Subcutaneous adipose tissue (tissue), 4 donors: Measurements from ENCODE around the gene CCDC149. TPM values are rescaled to one million over a fixed set of nuclear protein-coding genes. Genes with fewer than 3 reads are reported as not detected.

Source experiments
- total RNA-seq, 4 donors: library from RNA; depleted of rRNA; stranded (reverse); fragments of >200 nt; gene quantifications; one replicate each; pipeline ENCODE4 v1.1.0, GENCODE V29; 2016
- TF ChIP-seq, protein P1 (sequence below): fragments of 450-650 bp; IDR thresholded peaks from one replicate; pipeline ENCODE4 v1.5.1; 2016; ENCODE audit warnings: low read depth, mild to moderate bottlenecking, control low read depth, antibody characterized with exemption, moderate library complexity

The CCDC149 gene
- total RNA-seq, 4 donors from 2014 or later = 15.5 to 20.3 (median 18.0) TPM

DNA sequence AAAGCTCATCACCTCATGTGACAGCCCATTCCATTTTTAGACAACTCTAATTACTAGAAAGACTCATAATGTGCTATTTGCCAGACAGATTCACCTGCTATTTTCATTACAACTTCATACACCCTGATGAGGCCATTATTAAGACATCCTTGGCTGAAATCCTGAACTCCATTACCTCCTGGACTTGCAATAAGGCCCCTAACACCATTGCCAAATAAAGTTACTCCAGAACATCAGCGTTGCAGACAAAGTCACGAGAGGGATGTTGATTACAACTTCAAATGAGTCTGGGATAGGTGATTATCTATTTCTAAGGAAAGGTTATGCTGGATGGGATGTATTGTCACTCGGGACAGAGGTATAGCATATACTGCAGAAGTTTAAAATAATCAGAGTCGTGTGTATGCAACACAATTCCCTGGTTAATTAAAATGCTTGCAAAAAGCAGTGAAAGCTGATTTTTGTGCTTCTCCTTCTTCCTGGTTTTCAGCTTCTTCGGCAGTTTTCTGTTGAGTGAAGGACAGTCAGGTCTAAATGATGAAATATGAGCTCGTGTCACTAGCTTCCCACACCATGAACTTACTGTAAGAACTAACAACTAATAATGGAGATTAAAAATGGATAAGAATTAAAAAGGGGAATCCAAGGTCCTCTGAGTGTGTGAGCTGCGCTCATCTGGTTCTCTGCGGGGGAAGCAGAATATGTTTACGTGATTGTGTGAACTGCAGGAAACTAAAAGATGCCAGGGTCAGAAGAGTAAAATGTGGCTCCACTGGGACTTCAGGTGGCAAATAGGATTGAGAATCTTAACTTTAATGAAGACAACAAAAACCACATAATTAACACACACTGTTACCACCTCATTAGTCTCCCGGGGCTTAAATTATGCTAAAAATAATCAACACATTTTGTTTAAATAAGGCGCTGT lies 135.0 kb downstream of the CCDC149 start:
- TF ChIP-seq, protein P1, sequence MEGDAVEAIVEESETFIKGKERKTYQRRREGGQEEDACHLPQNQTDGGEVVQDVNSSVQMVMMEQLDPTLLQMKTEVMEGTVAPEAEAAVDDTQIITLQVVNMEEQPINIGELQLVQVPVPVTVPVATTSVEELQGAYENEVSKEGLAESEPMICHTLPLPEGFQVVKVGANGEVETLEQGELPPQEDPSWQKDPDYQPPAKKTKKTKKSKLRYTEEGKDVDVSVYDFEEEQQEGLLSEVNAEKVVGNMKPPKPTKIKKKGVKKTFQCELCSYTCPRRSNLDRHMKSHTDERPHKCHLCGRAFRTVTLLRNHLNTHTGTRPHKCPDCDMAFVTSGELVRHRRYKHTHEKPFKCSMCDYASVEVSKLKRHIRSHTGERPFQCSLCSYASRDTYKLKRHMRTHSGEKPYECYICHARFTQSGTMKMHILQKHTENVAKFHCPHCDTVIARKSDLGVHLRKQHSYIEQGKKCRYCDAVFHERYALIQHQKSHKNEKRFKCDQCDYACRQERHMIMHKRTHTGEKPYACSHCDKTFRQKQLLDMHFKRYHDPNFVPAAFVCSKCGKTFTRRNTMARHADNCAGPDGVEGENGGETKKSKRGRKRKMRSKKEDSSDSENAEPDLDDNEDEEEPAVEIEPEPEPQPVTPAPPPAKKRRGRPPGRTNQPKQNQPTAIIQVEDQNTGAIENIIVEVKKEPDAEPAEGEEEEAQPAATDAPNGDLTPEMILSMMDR = no peak

DNA sequence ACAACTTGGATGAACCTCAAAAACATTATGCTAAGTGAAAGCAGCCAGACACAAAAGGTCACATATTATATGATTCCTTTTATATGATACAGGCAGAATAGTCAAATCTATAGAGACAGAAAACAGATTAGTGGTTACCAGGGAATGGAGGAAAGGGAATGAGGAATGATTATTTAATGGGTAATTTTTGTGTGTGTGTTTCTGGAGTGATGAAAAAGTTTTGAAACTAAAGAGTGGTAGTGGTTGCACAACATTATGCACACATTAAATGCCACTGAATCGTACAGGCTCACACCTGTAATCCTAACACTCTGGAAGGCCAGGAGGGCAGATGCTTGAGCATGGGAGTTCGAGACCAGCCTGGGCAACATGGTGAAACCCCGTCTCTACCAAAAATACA lies 137.1 kb downstream of the CCDC149 start:
- TF ChIP-seq, protein P1 = no peak

DNA sequence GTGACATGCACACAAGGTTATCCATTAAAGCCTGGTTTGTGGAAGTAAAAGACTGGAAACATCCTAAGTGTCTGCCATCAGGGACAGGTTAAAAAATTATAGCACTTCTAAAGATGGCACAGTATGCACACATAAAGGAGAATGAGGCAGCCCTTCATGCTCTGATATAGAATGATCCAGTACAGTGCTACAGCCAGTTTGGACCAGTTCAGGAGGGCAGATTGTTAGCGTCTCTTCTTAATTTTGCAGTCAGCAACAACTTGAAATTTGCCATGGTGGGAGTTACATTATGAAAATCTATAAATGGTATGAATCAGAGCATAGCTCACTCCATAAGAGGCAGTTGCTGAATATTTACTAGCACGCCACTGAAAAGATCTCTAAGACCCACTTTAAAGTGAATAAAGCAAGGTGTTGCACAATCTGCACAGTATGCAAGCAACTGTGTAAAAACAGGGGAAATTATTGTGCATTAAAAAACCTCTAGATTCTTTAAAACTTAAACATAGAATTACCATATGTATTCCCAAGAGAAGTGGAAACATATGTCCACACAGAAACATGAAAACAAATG lies 137.7 kb downstream of the CCDC149 start:
- TF ChIP-seq, protein P1 = no peak

DNA sequence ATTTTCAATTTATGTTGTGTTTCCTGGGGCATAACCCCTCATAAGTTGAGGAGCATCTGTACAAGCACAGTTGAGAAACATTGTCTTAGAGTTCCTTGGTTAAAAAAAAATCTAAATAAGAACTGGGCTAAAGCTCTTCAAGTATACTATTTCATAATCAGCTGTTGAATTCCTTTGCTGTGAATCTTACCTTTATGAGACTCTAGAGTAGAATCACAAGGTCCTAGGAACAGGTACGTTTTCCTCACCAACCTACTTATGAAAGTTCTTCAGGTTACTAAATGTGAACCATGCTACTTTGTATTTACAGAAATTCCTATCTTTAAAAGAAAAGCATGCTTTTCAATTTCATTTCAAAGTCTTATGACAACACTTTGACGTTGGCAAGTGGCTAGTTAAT lies 138.4 kb downstream of the CCDC149 start:
- TF ChIP-seq, protein P1 = no peak

DNA sequence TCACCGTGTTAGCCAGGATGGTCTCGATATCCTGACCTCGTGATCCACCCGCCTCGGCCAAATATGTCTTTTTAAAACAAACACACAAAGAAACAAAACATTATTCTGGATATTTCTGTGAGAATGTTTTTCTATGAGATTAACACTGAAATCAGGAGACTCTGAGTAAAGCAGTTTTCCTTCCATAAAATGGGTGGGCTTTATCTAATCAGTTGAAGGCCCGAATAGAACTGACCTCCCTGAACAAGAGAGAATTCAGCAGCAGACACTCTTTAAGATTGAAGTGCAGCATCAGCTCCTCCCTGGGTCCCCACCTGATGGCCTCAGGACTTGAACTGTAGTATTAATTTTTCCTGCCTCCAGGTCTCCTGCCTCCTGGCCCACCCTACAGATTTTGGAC lies 139.9 kb downstream of the CCDC149 start:
- TF ChIP-seq, protein P1 = no peak

DNA sequence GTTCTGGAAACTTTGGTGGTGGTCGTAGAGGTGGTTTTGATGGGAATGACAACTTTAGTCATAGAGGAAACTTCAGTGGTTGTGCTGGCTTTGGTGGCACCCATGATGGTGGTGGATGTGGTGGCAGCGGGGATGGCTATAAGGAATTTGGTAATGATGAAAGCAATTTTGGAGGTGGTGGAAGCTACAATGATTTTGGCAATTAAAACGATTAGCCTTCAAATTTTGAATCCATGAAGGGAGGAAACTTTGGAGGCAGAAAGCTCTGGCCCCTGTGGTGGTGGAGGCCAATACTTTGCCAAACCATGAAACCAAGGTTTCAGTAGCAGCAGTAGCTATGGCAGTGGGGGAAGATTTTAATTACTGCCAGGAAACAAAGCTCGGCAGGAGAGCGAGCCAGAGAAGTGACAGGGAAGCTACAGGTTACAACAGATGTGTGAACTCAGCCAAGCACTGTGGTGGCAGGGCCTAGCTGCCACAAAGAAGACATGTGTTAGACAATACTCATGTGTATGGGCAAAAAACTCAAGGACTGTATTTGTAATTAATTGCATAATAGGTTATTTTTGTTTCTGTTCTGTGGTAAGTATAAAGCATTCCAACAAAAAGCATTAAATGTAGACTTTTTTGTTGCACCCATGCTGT lies 140.7 kb downstream of the CCDC149 start:
- TF ChIP-seq, protein P1 = no peak

DNA sequence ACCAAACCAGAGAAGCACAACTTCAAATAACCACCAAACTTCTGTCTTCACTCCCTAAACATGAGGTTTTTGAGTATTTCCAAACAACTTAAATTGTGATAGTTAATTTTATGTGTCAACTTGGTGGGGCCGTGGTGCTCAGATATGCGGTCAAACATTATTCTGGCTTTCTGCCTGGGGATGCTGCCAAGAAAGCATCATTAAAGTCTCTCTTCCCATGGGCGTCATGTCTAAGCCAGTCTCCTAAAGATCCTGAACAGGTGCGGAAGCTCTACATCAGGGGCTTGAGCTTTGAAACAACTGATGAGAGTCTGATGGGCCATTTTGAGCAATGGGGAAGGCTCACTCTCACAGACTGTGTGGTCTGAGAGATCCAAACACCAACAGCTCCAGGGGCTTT lies 141.6 kb downstream of the CCDC149 start:
- TF ChIP-seq, protein P1 = no peak
